ENCODE measurements around the gene KBTBD7. TPM values are rescaled to one million over a fixed set of nuclear protein-coding genes. Genes with fewer than 3 reads are reported as not detected.

KBTBD7 gene
- total and polyA plus RNA-seq, 9 of the 15 experiments (the other 6 are each of a cell fraction or from before 2014, with no cell fraction given) = 1.8 to 4.4 (median 3.3) TPM

GRCh38 chr13:41213919-41214318, 19.6 kb upstream of the KBTBD7 start:
- DNase-seq (ENCODE audit: extremely low read depth in 1 of 4, low spot score in 3 of 4) = no peak
- CTCF ChIA-PET (ENCODE audit: low intra/inter-chr PET ratio) = no interaction called here
- POLR2A ChIA-PET = interaction anchor here (0.7 kb wide), 1 partner anchor 153 kb away, joined by 3 read pairs; the partner anchor contains the start of gene WBP4
- no peaks in the 10 kb centered on the region for H3K79me2 ChIP-seq (ENCODE audit: control insufficient read depth, insufficient read depth, low read length)
- no peaks in the 10 kb centered on the region for H3K9me1 ChIP-seq (ENCODE audit: control insufficient read depth, insufficient read depth, low read length)
- ATAC-seq = no peak
- FAIRE-seq = no peak
- no peak overlapping the region for H2AFZ ChIP-seq (ENCODE audit: low read depth, low read length)
- no peaks in the 10 kb centered on the region for H4K20me1 ChIP-seq (replicated peaks; ENCODE audit: control insufficient read depth, insufficient read depth, low read length)
- H3K4me3 ChIP-seq = no peak overlapping the region
- intact Hi-C loops (cut with micrococcal nuclease) = no loop called here
- H3K4me1 ChIP-seq (replicated peaks in 1 of 2; ENCODE audit: control insufficient read depth in 2 of 2, insufficient read depth in 2 of 2, low read length in 2 of 2) = no peaks in the 10 kb centered on the region
- H3K4me2 ChIP-seq (ENCODE audit: insufficient read depth, low read length) = no peak overlapping the region
- no peak overlapping the region for H3K27ac ChIP-seq (ENCODE audit: extremely low read depth, low read depth, low read length)
- H3K27me3 ChIP-seq (ENCODE audit: control insufficient read depth in 2 of 2, insufficient read depth in 2 of 2, low read length in 2 of 2) = no peaks in the 10 kb centered on the region
- WGBS (ENCODE audit: insufficient coverage, low coverage, missing lambda C conversion rate) = 64% methylated on average over 1 of the region's 3 CpGs
- in situ Hi-C loops (cut with MboI) = no loop called here
- H3K36me3 ChIP-seq (ENCODE audit: control insufficient read depth, insufficient read depth, low read length) = no peaks in the 10 kb centered on the region
- H3K9me3 ChIP-seq (replicated peaks; ENCODE audit: control insufficient read depth, insufficient read depth, low read depth, low read length) = no peaks in the 10 kb centered on the region; the same call in 1 of the 2 replicates
- H3K9ac ChIP-seq (ENCODE audit: insufficient read depth in 1 of 2, low read depth in 2 of 2, low read length in 2 of 2) = no peak overlapping the region
- BruUV-seq (replicated peaks) = no TSS peak
- TF ChIP-seq FOXJ3 (CRISPR knock-in tag; IDR thresholded peaks at IDR 0.05) (no peak), ZSCAN32 (CRISPR knock-in tag; IDR thresholded peaks at IDR 0.05) (no peak), FOSL1 (tag; conservative IDR thresholded peaks at IDR 0.05) (no peak), BMI1 (IDR thresholded peaks at IDR 0.05; ENCODE audit: low read length) (no peak), ARID3A (IDR thresholded peaks at IDR 0.05; ENCODE audit: borderline replicate concordance, low read depth, low read length) (no peak), ZNF778 (CRISPR knock-in tag; IDR thresholded peaks at IDR 0.05) (no peak), ARID4B (CRISPR knock-in tag; IDR thresholded peaks at IDR 0.05) (no peak), ZNF431 (CRISPR knock-in tag; IDR thresholded peaks at IDR 0.05) (no peak), BACH1 (tag; IDR thresholded peaks at IDR 0.05) (no peak), STAT6 (CRISPR knock-in tag; IDR thresholded peaks at IDR 0.05) (no peak)
- TF ChIP-seq, protein P1, sequence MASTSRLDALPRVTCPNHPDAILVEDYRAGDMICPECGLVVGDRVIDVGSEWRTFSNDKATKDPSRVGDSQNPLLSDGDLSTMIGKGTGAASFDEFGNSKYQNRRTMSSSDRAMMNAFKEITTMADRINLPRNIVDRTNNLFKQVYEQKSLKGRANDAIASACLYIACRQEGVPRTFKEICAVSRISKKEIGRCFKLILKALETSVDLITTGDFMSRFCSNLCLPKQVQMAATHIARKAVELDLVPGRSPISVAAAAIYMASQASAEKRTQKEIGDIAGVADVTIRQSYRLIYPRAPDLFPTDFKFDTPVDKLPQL (IDR thresholded peaks at IDR 0.05; ENCODE audit: extremely low read depth, insufficient read length) = no peak
- TF ChIP-seq, protein P2, sequence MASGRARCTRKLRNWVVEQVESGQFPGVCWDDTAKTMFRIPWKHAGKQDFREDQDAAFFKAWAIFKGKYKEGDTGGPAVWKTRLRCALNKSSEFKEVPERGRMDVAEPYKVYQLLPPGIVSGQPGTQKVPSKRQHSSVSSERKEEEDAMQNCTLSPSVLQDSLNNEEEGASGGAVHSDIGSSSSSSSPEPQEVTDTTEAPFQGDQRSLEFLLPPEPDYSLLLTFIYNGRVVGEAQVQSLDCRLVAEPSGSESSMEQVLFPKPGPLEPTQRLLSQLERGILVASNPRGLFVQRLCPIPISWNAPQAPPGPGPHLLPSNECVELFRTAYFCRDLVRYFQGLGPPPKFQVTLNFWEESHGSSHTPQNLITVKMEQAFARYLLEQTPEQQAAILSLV (tag; IDR thresholded peaks at IDR 0.05) = no peak
